ENCODE measurements around the gene FBLN5. TPM values are rescaled to one million over a fixed set of nuclear protein-coding genes. Genes with fewer than 3 reads are reported as not detected.

Gene FBLN5
- total and polyA plus RNA-seq, 2 donors (not counting 3 experiments of a cell fraction or from before 2014, with no cell fraction given): 27.6 to 33.1 TPM

- no peak overlapping the region for H3K4me2 ChIP-seq (ENCODE audit: insufficient read depth, low read length)
- intact Hi-C loops (cut with micrococcal nuclease) (no loop called here), dilution Hi-C loops (cut with MboI; ENCODE audit: extremely low pct_ligation_motif_present, low sequenced_read_pairs) (no loop called here)
- H3K4me3 ChIP-seq (replicated peaks in 1 of 3; ENCODE audit: insufficient read depth in 1 of 3, low read depth in 1 of 3, low read length in 3 of 3): no peak overlapping the region
- peaks cover 2% of the 10 kb centered on the region for H3K9me1 ChIP-seq (replicated peaks; ENCODE audit: control insufficient read depth, extremely low read depth, insufficient read depth, low read length)
- no peaks in the 10 kb centered on the region for H4K20me1 ChIP-seq (replicated peaks; ENCODE audit: control insufficient read depth, extremely low read depth, insufficient read depth, low read length)
- CTCF ChIA-PET: interaction anchor here (1.4 to 2.0 kb wide), 2 partner anchors 19 to 32 kb away, joined by 3 to 12 read pairs; no protein-coding TSS in a partner anchor
- H3K27ac ChIP-seq (ENCODE audit: insufficient read depth, low read depth, low read length): no peak overlapping the region
- H3K79me2 ChIP-seq (ENCODE audit: control insufficient read depth, insufficient read depth, low read length): no peaks in the 10 kb centered on the region
- no peaks in the 10 kb centered on the region for H3K9me3 ChIP-seq (replicated peaks; ENCODE audit: control insufficient read depth, insufficient read depth, low read length)
- no peak for FAIRE-seq
- H3K4me1 ChIP-seq (ENCODE audit: control insufficient read depth, extremely low read depth, insufficient read depth, low read length): no peaks in the 10 kb centered on the region
- TF ChIP-seq POLR2AphosphoS5 (IDR thresholded peaks at IDR 0.05; ENCODE audit: insufficient read depth, low read depth, low read length) (no peak), POLR2A (IDR thresholded peaks at IDR 0.05; ENCODE audit: low read depth, low read length) (no peak), FOS (IDR thresholded peaks at IDR 0.05; ENCODE audit: borderline replicate concordance, insufficient read depth, low read length) (no peak), EZH2 (IDR thresholded peaks at IDR 0.05; ENCODE audit: borderline replicate concordance, low read depth, low read length, severe bottlenecking) (no peak), GATA2 (IDR thresholded peaks at IDR 0.05; ENCODE audit: insufficient read depth, insufficient read length, low read depth, low read length) (no peak), MAX (IDR thresholded peaks at IDR 0.05; ENCODE audit: insufficient read depth, insufficient read length) (no peak), MYC (IDR thresholded peaks at IDR 0.05; ENCODE audit: low read depth, low read length) (no peak), JUN (IDR thresholded peaks at IDR 0.05; ENCODE audit: borderline replicate concordance, insufficient read depth, insufficient read length, low read depth) (no peak)
- TF ChIP-seq, protein P1, sequence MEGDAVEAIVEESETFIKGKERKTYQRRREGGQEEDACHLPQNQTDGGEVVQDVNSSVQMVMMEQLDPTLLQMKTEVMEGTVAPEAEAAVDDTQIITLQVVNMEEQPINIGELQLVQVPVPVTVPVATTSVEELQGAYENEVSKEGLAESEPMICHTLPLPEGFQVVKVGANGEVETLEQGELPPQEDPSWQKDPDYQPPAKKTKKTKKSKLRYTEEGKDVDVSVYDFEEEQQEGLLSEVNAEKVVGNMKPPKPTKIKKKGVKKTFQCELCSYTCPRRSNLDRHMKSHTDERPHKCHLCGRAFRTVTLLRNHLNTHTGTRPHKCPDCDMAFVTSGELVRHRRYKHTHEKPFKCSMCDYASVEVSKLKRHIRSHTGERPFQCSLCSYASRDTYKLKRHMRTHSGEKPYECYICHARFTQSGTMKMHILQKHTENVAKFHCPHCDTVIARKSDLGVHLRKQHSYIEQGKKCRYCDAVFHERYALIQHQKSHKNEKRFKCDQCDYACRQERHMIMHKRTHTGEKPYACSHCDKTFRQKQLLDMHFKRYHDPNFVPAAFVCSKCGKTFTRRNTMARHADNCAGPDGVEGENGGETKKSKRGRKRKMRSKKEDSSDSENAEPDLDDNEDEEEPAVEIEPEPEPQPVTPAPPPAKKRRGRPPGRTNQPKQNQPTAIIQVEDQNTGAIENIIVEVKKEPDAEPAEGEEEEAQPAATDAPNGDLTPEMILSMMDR (IDR thresholded peaks at IDR 0.05; ENCODE audit: extremely low read depth in 1 of 2, insufficient read depth in 1 of 2, low read depth in 1 of 2, low read length in 2 of 2): no peak
- H3K27me3 ChIP-seq (ENCODE audit: control insufficient read depth in 2 of 2, insufficient read depth in 2 of 2, low read length in 2 of 2): no peaks in the 10 kb centered on the region
- H3K9ac ChIP-seq (replicated peaks; ENCODE audit: extremely low read depth, insufficient read depth, low read length): no peak overlapping the region
- no peak for DNase-seq (ENCODE audit: low read depth, low spot score)
- POLR2A ChIA-PET: no interaction called here
- no TSS peak for BruUV-seq (replicated peaks)
- H2AFZ ChIP-seq (ENCODE audit: low read depth, low read length): no peak overlapping the region
- no peaks in the 10 kb centered on the region for H3K36me3 ChIP-seq (ENCODE audit: control insufficient read depth in 2 of 2, extremely low read depth in 1 of 2, insufficient read depth in 2 of 2, low read length in 2 of 2)
These were observed 17.2 kb upstream of the FBLN5 start for GRCh38 chr14:91964724-91965123.

Measured in endothelial cell of umbilical vein (primary cell).